ENCODE data around the gene TRPC4AP. TPM values are rescaled to one million over a fixed set of nuclear protein-coding genes. Genes with fewer than 3 reads are reported as not detected.
"Not testable (repeated sequence)": the region's sequence is repeated elsewhere in the genome, so short reads cannot be mapped to it uniquely, and the experiment has no call there.

Gene TRPC4AP
- total RNA-seq, 1 donor from 2014 or later: 67.6 TPM

DNA sequence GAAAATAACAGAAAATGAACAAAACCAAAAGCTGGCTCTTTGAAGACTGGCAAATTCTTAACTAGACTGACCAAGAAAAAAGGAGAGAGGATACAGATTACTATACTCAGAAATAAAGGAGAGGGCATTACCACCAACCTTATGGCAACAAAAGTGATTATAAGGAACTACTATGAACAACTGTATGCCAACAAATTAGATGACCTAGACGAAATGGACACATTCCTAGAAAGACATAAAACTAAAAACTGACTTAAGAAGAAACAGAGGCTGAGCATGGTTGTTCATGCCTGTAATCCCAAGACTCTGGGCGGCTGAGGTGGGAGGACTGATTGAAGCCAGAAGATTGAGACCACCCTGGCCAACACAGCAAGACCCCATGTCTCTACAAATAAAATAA, 33.5 kb downstream of the TRPC4AP start:
- ATAC-seq (no peak), DNase-seq (no peak)
- Histone ChIP-seq H3K4me1 (no peaks in the 10 kb centered on the region), H3K9me3 (no peaks in the 10 kb centered on the region), H3K27me3 (no peaks in the 10 kb centered on the region), H3K4me3 (no peak overlapping the region), H3K36me3 (peaks cover 25% of the 10 kb centered on the region), H3K27ac (no peak overlapping the region)
- TF ChIP-seq, protein P1, sequence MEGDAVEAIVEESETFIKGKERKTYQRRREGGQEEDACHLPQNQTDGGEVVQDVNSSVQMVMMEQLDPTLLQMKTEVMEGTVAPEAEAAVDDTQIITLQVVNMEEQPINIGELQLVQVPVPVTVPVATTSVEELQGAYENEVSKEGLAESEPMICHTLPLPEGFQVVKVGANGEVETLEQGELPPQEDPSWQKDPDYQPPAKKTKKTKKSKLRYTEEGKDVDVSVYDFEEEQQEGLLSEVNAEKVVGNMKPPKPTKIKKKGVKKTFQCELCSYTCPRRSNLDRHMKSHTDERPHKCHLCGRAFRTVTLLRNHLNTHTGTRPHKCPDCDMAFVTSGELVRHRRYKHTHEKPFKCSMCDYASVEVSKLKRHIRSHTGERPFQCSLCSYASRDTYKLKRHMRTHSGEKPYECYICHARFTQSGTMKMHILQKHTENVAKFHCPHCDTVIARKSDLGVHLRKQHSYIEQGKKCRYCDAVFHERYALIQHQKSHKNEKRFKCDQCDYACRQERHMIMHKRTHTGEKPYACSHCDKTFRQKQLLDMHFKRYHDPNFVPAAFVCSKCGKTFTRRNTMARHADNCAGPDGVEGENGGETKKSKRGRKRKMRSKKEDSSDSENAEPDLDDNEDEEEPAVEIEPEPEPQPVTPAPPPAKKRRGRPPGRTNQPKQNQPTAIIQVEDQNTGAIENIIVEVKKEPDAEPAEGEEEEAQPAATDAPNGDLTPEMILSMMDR (IDR thresholded peaks at IDR 0.05): no peak
- intact Hi-C loops (cut with DNase I): no loop called here

DNA sequence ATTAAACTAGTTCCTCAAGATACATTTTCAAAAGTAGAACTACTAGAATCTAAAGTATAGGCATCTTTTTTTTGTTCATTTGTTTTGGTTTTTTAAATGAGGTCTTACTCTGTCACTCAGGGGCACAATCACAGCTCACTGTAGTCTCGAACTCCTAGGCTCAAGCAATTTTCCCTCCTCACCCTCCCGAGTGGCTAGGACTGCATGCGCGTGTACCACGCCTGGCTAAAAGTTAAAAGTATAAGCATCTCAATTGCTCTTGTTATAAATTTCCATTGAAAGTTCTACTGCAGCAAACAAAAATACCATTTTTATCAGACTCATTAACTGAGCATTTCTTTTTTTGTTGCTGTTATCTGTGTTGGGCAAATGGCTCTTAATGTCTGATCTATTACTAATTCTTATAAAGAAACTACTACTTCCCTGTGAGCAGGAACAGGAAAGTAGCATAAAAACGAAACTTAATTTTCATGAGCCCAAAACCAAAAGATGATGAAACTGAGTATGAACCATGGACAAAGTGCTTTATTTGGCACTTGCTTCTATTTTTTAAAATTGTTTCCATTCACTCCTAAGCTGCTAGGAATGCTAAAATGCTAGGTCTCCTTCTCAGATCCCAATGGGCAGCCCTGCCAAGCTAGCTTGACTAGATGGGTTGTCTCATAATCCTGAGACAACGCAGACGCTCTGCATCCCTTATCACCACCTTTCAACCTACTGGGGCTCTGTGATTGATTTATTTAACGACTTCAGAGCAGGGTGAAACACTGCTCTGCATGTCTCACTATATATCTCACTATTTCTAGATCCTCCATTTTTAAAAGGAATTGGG, 36.9 kb downstream of the TRPC4AP start:
- H3K27ac ChIP-seq: peak overlapping the region; percentile 39
- H3K4me3 ChIP-seq: no peak overlapping the region
- ATAC-seq (no peak), DNase-seq (no peak)
- peaks cover 31% of the 10 kb centered on the region for H3K36me3 ChIP-seq
- H3K27me3 ChIP-seq: no peaks in the 10 kb centered on the region
- TF ChIP-seq, protein P1 (IDR thresholded peaks at IDR 0.05): no peak
- intact Hi-C loops (cut with DNase I): no loop called here
- H3K4me1 ChIP-seq: peaks cover 3% of the 10 kb centered on the region
- no peaks in the 10 kb centered on the region for H3K9me3 ChIP-seq

DNA sequence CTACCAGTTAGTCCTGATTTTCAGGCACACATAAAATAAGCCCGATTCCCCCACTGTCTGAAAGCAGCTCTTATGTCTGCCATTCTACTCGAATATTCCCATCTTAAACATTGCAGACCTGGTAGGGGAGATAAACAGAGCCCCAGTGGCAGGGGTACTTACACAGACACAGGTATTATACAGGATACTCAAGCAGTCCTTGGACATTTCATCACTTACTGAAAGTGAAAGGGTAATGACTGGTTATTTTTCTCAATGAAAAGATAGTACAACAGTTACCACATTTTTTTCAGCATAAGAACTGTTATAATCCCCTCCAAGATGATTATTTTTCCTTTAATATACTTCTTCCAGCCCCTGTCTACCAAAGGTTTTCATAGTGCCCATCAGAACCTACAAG, 37.8 kb downstream of the TRPC4AP start:
- Histone ChIP-seq H3K4me3 (no peak overlapping the region), H3K9me3 (no peaks in the 10 kb centered on the region), H3K36me3 (peaks cover 40% of the 10 kb centered on the region), H3K27me3 (no peaks in the 10 kb centered on the region), H3K27ac (no peak overlapping the region), H3K4me1 (peaks cover 3% of the 10 kb centered on the region)
- ATAC-seq (no peak), DNase-seq (no peak)
- TF ChIP-seq, protein P1 (IDR thresholded peaks at IDR 0.05): no peak
- intact Hi-C loops (cut with DNase I): no loop called here

DNA sequence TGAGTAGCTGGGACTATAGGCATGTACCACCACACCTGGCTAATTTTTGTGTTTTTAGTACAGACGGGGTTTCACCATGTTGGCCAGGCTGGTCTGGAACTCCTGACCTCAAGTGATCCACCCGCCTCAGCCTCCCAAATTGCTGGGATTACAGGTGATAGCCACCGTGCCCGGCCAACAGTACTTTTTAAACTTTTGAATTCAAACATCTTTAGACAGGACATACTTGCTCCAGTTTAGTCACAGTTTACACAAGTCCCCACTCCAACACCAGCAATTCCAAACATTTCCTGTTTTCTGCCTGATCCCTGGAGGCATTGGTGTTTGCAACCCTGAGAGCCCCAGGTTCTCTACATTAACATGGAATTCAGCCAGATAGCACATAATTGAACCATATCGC, 40.0 kb downstream of the TRPC4AP start:
- ATAC-seq: peak; percentile 75
- DNase-seq; intact Hi-C loops (cut with DNase I); H3K9me3 ChIP-seq; H3K27me3 ChIP-seq; H3K4me3 ChIP-seq; H3K27ac ChIP-seq; H3K4me1 ChIP-seq: not testable (repeated sequence)
- peaks cover 62% of the 10 kb centered on the region for H3K36me3 ChIP-seq

DNA sequence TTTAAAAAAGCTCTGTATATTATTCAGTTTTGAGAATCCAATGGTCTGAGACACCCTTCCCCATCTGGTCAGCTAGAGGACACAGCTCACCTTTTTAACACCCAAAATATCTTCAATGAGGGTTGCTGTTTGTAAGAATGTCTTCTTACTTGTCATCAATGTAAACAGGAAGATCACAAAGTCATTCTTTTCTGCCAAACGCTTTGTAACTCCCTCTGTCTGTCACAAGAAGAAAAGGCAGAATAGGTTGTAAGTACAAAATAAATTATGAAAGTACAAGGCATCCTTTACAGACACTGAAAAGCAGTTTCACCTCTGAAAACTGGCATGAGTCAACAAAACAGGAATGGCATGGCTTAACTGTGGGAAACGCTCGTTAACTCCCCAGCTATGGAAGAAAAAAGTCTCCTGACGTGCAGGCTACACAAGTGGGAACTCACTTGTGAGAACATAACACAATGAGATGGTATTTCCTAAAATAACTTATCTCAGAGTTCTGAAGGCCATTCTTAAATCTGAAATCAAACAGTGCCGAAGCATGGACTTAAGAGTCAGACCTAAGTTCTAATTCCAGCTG, 42.7 kb downstream of the TRPC4AP start:
- no peaks in the 10 kb centered on the region for H3K9me3 ChIP-seq
- H3K27me3 ChIP-seq: no peaks in the 10 kb centered on the region
- peaks cover 70% of the 10 kb centered on the region for H3K36me3 ChIP-seq
- DNase-seq: no peak
- ATAC-seq: no peak
- TF ChIP-seq, protein P1 (IDR thresholded peaks at IDR 0.05): no peak
- no peak overlapping the region for H3K27ac ChIP-seq
- peaks cover 3% of the 10 kb centered on the region for H3K4me1 ChIP-seq
- no peak overlapping the region for H3K4me3 ChIP-seq
- intact Hi-C loops (cut with DNase I): no loop called here

DNA sequence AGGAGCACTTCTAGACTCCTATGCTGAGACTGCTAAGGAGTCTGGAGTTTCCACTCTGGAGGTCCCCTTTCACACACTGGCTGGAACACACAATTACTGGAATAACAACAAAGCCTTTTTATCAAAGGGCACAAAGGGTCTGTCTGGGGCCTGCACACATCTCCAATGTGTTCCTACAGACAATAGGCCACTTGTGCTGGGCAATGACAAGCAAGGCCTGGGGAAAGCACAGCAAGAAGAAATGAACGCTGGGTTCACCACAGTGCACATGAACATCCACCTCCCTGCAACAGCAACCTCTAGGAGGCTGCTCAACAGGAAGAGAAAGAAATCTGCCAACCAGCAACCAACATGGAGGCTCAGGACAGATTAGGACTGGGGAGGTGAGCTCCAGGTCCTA, 43.9 kb downstream of the TRPC4AP start:
- ATAC-seq (no peak), DNase-seq (no peak)
- no peaks in the 10 kb centered on the region for H3K27me3 ChIP-seq
- H3K9me3 ChIP-seq: no peaks in the 10 kb centered on the region
- TF ChIP-seq, protein P1 (IDR thresholded peaks at IDR 0.05): no peak
- H3K36me3 ChIP-seq: peaks cover 70% of the 10 kb centered on the region
- H3K27ac ChIP-seq: no peak overlapping the region
- H3K4me1 ChIP-seq: peaks cover 3% of the 10 kb centered on the region
- intact Hi-C loops (cut with DNase I): no loop called here
- no peak overlapping the region for H3K4me3 ChIP-seq

Measured in upper lobe of right lung (tissue), 1 donor.